H9 (cell line): ENCODE measurements around the gene PLPP7. TPM values are rescaled to one million over a fixed set of nuclear protein-coding genes. Genes with fewer than 3 reads are reported as not detected.

ENCODE experiments used
- DNase-seq: peaks from one replicate; pipeline ENCODE4 v3.0.0-alpha.2; 2017
- H2AFZ ChIP-seq: one replicate; pipeline ENCODE4 v1.6.1; 2013; ENCODE audit warnings: mild to moderate bottlenecking, low read length, control low read depth, moderate library complexity
- H2AK5ac ChIP-seq: 2 replicates; pipeline ENCODE4 v1.6.1; 2013; ENCODE audit warnings: low read length, control low read depth, mixed read lengths; ENCODE audit not compliant: insufficient read length
- H2BK120ac ChIP-seq: one replicate; pipeline ENCODE4 v1.6.1; 2013; ENCODE audit warnings: low read depth, mild to moderate bottlenecking, low read length, control low read depth, inconsistent platforms; ENCODE audit not compliant: poor library complexity, severe bottlenecking
- H2BK12ac ChIP-seq: 2 replicates; pipeline ENCODE4 v1.6.1; 2013; ENCODE audit warnings: low read length, control low read depth, mixed read lengths, low read depth; ENCODE audit not compliant: insufficient read length
- H2BK15ac ChIP-seq: 2 replicates; pipeline ENCODE4 v1.6.1; 2013; ENCODE audit warnings: low read depth, low read length, control low read depth
- H2BK20ac ChIP-seq: one replicate; pipeline ENCODE4 v1.6.1; 2013; ENCODE audit warnings: low read depth, mild to moderate bottlenecking, low read length, control low read depth, inconsistent platforms; ENCODE audit not compliant: poor library complexity, severe bottlenecking
- H2BK5ac ChIP-seq: 2 replicates; pipeline ENCODE4 v1.6.1; 2013; ENCODE audit warnings: low read length, control low read depth, mixed read lengths; ENCODE audit not compliant: insufficient read length
- H3K14ac ChIP-seq: 2 replicates; pipeline ENCODE4 v1.6.1; 2013; ENCODE audit warnings: low read length, control low read depth; ENCODE audit not compliant: insufficient read depth
- H3K18ac ChIP-seq: 2 replicates; pipeline ENCODE4 v1.6.1; 2013; ENCODE audit warnings: low read depth, mild to moderate bottlenecking, mixed read lengths, low read length, control low read depth; ENCODE audit not compliant: insufficient read length
- H3K23ac ChIP-seq: 2 replicates; pipeline ENCODE4 v1.6.1; 2013; ENCODE audit warnings: low read length, control low read depth, mixed read lengths, low read depth; ENCODE audit not compliant: insufficient read length
- H3K23me2 ChIP-seq: 2 replicates; pipeline ENCODE4 v1.6.1; 2013; ENCODE audit warnings: low read depth, mild to moderate bottlenecking, mixed read lengths, low read length, control low read depth; ENCODE audit not compliant: insufficient read length, poor library complexity, severe bottlenecking
- H3K27ac ChIP-seq: 2 replicates; pipeline ENCODE4 v1.5.1; 2013; ENCODE audit warnings: low read length, control low read depth, mixed read lengths, low read depth; ENCODE audit not compliant: insufficient read length
- H3K27me3 ChIP-seq: 2 replicates; pipeline ENCODE4 v1.6.1; 2013; ENCODE audit warnings: low read length, control low read depth, inconsistent platforms; ENCODE audit not compliant: insufficient read depth
- H3K4ac ChIP-seq: 2 replicates; pipeline ENCODE4 v1.6.1; 2013; ENCODE audit warnings: low read depth, mild to moderate bottlenecking, control low read depth, inconsistent platforms, low read length, moderate library complexity
- H3K4me1 ChIP-seq: 2 replicates; pipeline ENCODE4 v1.6.1; 2013; ENCODE audit warnings: low read length, control low read depth, inconsistent platforms; ENCODE audit not compliant: insufficient read depth
- H3K4me2 ChIP-seq: 2 replicates; pipeline ENCODE4 v1.6.1; 2013; ENCODE audit warnings: low read length, control low read depth, mixed read lengths; ENCODE audit not compliant: insufficient read length, insufficient read depth
- H3K56ac ChIP-seq: 2 replicates; pipeline ENCODE4 v1.6.1; 2013; ENCODE audit warnings: low read depth, mild to moderate bottlenecking, mixed read lengths, low read length, control low read depth; ENCODE audit not compliant: insufficient read length
- H3K79me1 ChIP-seq: 2 replicates; pipeline ENCODE4 v1.6.1; 2013; ENCODE audit warnings: low read depth, mild to moderate bottlenecking, moderate library complexity, low read length, control low read depth, inconsistent platforms; ENCODE audit not compliant: insufficient read depth, poor library complexity, severe bottlenecking
- H3K79me2 ChIP-seq: 2 replicates; pipeline ENCODE4 v1.6.1; 2013; ENCODE audit warnings: low read length, control low read depth, inconsistent platforms; ENCODE audit not compliant: insufficient read depth
- H3K9ac ChIP-seq: 2 replicates; pipeline ENCODE4 v1.6.1; 2013; ENCODE audit warnings: low read length, control low read depth, mixed read lengths; ENCODE audit not compliant: insufficient read length; ENCODE audit errors: extremely low read depth
- H3K9me3 ChIP-seq: one replicate; pipeline ENCODE4 v1.6.1; 2013; ENCODE audit warnings: low read depth, low read length, inconsistent platforms; ENCODE audit not compliant: control insufficient read depth
- H3T11ph ChIP-seq: one replicate; pipeline ENCODE4 v1.6.1; 2013; ENCODE audit warnings: mild to moderate bottlenecking, low read length, control low read depth, inconsistent platforms
- H4K20me1 ChIP-seq: one replicate; pipeline ENCODE4 v1.6.1; 2013; ENCODE audit not compliant: control insufficient read depth, insufficient read length, insufficient read depth
- H4K5ac ChIP-seq: 2 replicates; pipeline ENCODE4 v1.6.1; 2013; ENCODE audit warnings: low read depth, mild to moderate bottlenecking, mixed read lengths, low read length, control low read depth; ENCODE audit not compliant: insufficient read length
- H4K8ac ChIP-seq: replicated peaks from 2 replicates; pipeline ENCODE4 v1.6.1; 2013; ENCODE audit warnings: low read length, control low read depth, mixed read lengths, low read depth; ENCODE audit not compliant: insufficient read length
- H4K91ac ChIP-seq: 2 replicates; pipeline ENCODE4 v1.6.1; 2013; ENCODE audit warnings: low read depth, mild to moderate bottlenecking, moderate library complexity, mixed read lengths, low read length, control low read depth; ENCODE audit not compliant: insufficient read length
- H3K27ac Mint-ChIP-seq, 3 experiments: 2 replicates in 2 of 3; 3 replicates in 1 of 3; pipeline ENCODE4 v1.8.0; 2020 to 2021; ENCODE audit warnings: mixed read lengths in 3 of 3, mild to moderate bottlenecking in 1 of 3, moderate library complexity in 1 of 3
- H3K27me3 Mint-ChIP-seq: 2 replicates; pipeline ENCODE4 v1.8.0; 2021; ENCODE audit warnings: low read depth, mild to moderate bottlenecking, moderate library complexity, mixed read lengths
- H3K36me3 Mint-ChIP-seq, 3 experiments: 2 replicates in 2 of 3; 3 replicates in 1 of 3; pipeline ENCODE4 v1.8.0; 2020 to 2021; ENCODE audit warnings: low read depth in 3 of 3, mixed read lengths in 3 of 3; ENCODE audit not compliant: insufficient read depth in 1 of 3
- H3K4me1 Mint-ChIP-seq, 2 experiments: 2 replicates each; pipeline ENCODE4 v1.8.0; 2020; ENCODE audit warnings: mixed read lengths in 2 of 2
- H3K4me3 Mint-ChIP-seq, 2 experiments: 2 replicates in 1 of 2; 3 replicates in 1 of 2; pipeline ENCODE4 v1.8.0; 2020 to 2021; ENCODE audit warnings: mild to moderate bottlenecking in 2 of 2, mixed read lengths in 2 of 2, moderate library complexity in 1 of 2
- H3K9me3 Mint-ChIP-seq, 2 experiments: 2 replicates in 1 of 2; 3 replicates in 1 of 2; pipeline ENCODE4 v1.8.0; 2020; ENCODE audit warnings: mild to moderate bottlenecking in 2 of 2, mixed read lengths in 2 of 2, moderate library complexity in 1 of 2
- CTCF ChIP-seq: fragments of 200-600 bp; sonication (generic); conservative IDR thresholded peaks from 3 replicates; pipeline ENCODE4 v1.8.0; 2021; ENCODE audit warnings: antibody characterized with exemption, mild to moderate bottlenecking
- WGBS: extraction: QIAGEN DNeasy Blood & Tissue Kit; methylation state at CpG from one replicate; pipeline ENCODE4 v1.1.7; 2013; ENCODE audit warnings: missing lambda C conversion rate, low lambda C conversion rate, mixed read lengths; ENCODE audit not compliant: insufficient read length; ENCODE audit errors: extremely low coverage; 5-methylcytosine and 5-hydroxymethylcytosine counted together
- total RNA-seq: library from RNA; stranded (reverse); gene quantifications from 2 replicates; pipeline ENCODE4 v1.2.1, GENCODE V29; 2021

PLPP7 gene
- total RNA-seq, 1 experiment from 2014 or later: 1.9 TPM

- Histone ChIP-seq H3K4me2 (no peak overlapping the region), H3K27me3 (no peaks in the 10 kb centered on the region), H2BK15ac (no peak overlapping the region), H4K20me1 (no peaks in the 10 kb centered on the region), H2BK12ac (no peak overlapping the region), H3K79me2 (no peaks in the 10 kb centered on the region), H2AFZ (no peak overlapping the region), H3K27ac (no peak overlapping the region), H2BK5ac (no peak overlapping the region), H2BK120ac (no peak overlapping the region), H3K9ac (no peak overlapping the region), H3K4ac (no peak overlapping the region), H2AK5ac (no peak overlapping the region), H3K9me3 (no peaks in the 10 kb centered on the region), H3K23ac (no peak overlapping the region), H3K14ac (no peak overlapping the region; the same call in 1 of the 2 replicates), H3K23me2 (no peaks in the 10 kb centered on the region), H4K8ac (no peak overlapping the region), H3K56ac (no peak overlapping the region), H3K79me1 (no peaks in the 10 kb centered on the region), H2BK20ac (no peak overlapping the region), H4K91ac (no peak overlapping the region), H3T11ph (no peak overlapping the region), H3K4me1 (no peaks in the 10 kb centered on the region), H3K18ac (no peak overlapping the region), H4K5ac (no peak overlapping the region)
- Mint-ChIP-seq H3K36me3 (no peaks in the 10 kb centered on the region), H3K27ac (0 out of 7 replicates have a peak overlapping the region, but pooled peaks of 1 of the 3 experiments have one; percentile 10), H3K4me3 (no peak overlapping the region), H3K27me3 (no peaks in the 10 kb centered on the region), H3K4me1 (peaks cover 0 to 2% of the 10 kb centered on the region in 2 experiments; a peak in 2 of 4 replicates), H3K9me3 (no peaks in the 10 kb centered on the region)
- TF ChIP-seq CTCF: no peak
- no peak for DNase-seq
- no CpG with 5 or more reads among the region's 8 CpGs for WGBS
Observed at GRCh38 chr9:131296906-131297500, 7.5 kb downstream of the PLPP7 start.
